WTC11 (cell line): ENCODE results near the gene ADAMTS10. TPM values are rescaled to one million over a fixed set of nuclear protein-coding genes. Genes with fewer than 3 reads are reported as not detected.
A peak's percentile ranks its signal among the peaks of the same experiment; 100 is the strongest.

Source experiments
- ATAC-seq: fragments of 200-7000 bp; cut with Tn5 transposase; 2 replicates; pipeline ENCODE4 v1.10.0; 2021; ENCODE audit warnings: mild to moderate bottlenecking, moderate library complexity
- CTCF ChIA-PET: fragments of 300-600 bp; sonication (Branson Sonifier 250); formaldehyde crosslinking; loops from one replicate; lab custom pipeline; 2021; ENCODE audit warnings: antibody characterized with exemption; lab: Charles Lee
- POLR2A ChIA-PET: fragments of 350-600 bp; sonication (Branson Sonifier 250); formaldehyde crosslinking; loops from one replicate; lab custom pipeline; 2021; ENCODE audit warnings: antibody characterized with exemption; lab: Charles Lee
- DNase-seq: peaks from one replicate; pipeline ENCODE4 v3.0.0; 2021; ENCODE audit warnings: low spot score
- H3K27ac Mint-ChIP-seq: 2 replicates; pipeline ENCODE4 v1.8.0; 2021; ENCODE audit warnings: mixed read lengths
- H3K27me3 Mint-ChIP-seq: 2 replicates; pipeline ENCODE4 v1.8.0; 2021; ENCODE audit warnings: low read depth, mild to moderate bottlenecking, moderate library complexity, mixed read lengths
- H3K36me3 Mint-ChIP-seq: 2 replicates; pipeline ENCODE4 v1.8.0; 2021; ENCODE audit warnings: mixed read lengths
- H3K4me1 Mint-ChIP-seq: 2 replicates; pipeline ENCODE4 v1.8.0; 2022; ENCODE audit warnings: mixed read lengths
- H3K4me3 Mint-ChIP-seq: 2 replicates; pipeline ENCODE4 v1.8.0; 2021; ENCODE audit warnings: mild to moderate bottlenecking, moderate library complexity, mixed read lengths
- H3K9me3 Mint-ChIP-seq: 2 replicates; pipeline ENCODE4 v1.8.0; 2021; ENCODE audit warnings: mixed read lengths
- AR ChIP-seq: fragments of 250-450 bp; sonication (Bioruptor Pico); IDR thresholded peaks from 2 replicates; pipeline ENCODE4 v1.9.0; 2021; ENCODE audit warnings: mild to moderate bottlenecking
- ARID4B ChIP-seq: sonication (generic); formaldehyde crosslinking; IDR thresholded peaks from 2 replicates; pipeline ENCODE4 v1.8.0; 2023; ENCODE audit warnings: missing genetic modification reagents, mild to moderate bottlenecking, borderline replicate concordance
- ATF6 ChIP-seq: sonication (generic); formaldehyde crosslinking; IDR thresholded peaks from 2 replicates; pipeline ENCODE4 v1.8.1; 2023; ENCODE audit warnings: mild to moderate bottlenecking, missing genetic modification reagents
- CDX4 ChIP-seq: fragments of 250-450 bp; sonication (Bioruptor Pico); IDR thresholded peaks from 2 replicates; pipeline ENCODE4 v1.9.0; 2021; ENCODE audit warnings: moderate library complexity, mild to moderate bottlenecking, inconsistent platforms, borderline replicate concordance
- CTCF ChIP-seq: fragments of 200-600 bp; IDR thresholded peaks from 2 replicates; pipeline ENCODE4 v1.8.0; 2022; ENCODE audit warnings: antibody characterized with exemption
- E2F5 ChIP-seq: sonication (generic); formaldehyde crosslinking; IDR thresholded peaks from 2 replicates; pipeline ENCODE4 v1.8.1; 2022; ENCODE audit warnings: mild to moderate bottlenecking, moderate library complexity, missing genetic modification reagents
- ERG ChIP-seq: fragments of 250-450 bp; sonication (Bioruptor Pico); IDR thresholded peaks from 2 replicates; pipeline ENCODE4 v1.8.0; 2021; ENCODE audit warnings: mild to moderate bottlenecking
- ETV6 ChIP-seq: sonication (generic); formaldehyde crosslinking; IDR thresholded peaks from 2 replicates; pipeline ENCODE4 v1.8.1; 2022; ENCODE audit warnings: mild to moderate bottlenecking, missing genetic modification reagents
- FOXK1 ChIP-seq: sonication (generic); formaldehyde crosslinking; IDR thresholded peaks from 2 replicates; pipeline ENCODE4 v1.8.0; 2022; ENCODE audit warnings: mild to moderate bottlenecking, moderate library complexity, missing genetic modification reagents
- FOXP4 ChIP-seq: sonication (generic); formaldehyde crosslinking; IDR thresholded peaks from 2 replicates; pipeline ENCODE4 v1.8.0; 2022; ENCODE audit warnings: mild to moderate bottlenecking, missing genetic modification reagents
- IRF2 ChIP-seq: sonication (generic); formaldehyde crosslinking; IDR thresholded peaks from 2 replicates; pipeline ENCODE4 v1.8.0; 2022; ENCODE audit warnings: low read depth, missing genetic modification reagents, borderline replicate concordance
- MAX ChIP-seq: sonication (generic); formaldehyde crosslinking; IDR thresholded peaks from 2 replicates; pipeline ENCODE4 v1.8.0; 2022; ENCODE audit warnings: mild to moderate bottlenecking, missing genetic modification reagents
- PREB ChIP-seq: sonication (generic); formaldehyde crosslinking; IDR thresholded peaks from 2 replicates; pipeline ENCODE4 v1.8.1; 2022; ENCODE audit warnings: mild to moderate bottlenecking, missing genetic modification reagents, moderate library complexity, borderline replicate concordance
- RORB ChIP-seq: fragments of 250-450 bp; sonication (Bioruptor Pico); IDR thresholded peaks from 2 replicates; pipeline ENCODE4 v1.9.0; 2021; ENCODE audit warnings: mild to moderate bottlenecking
- ZBTB21 ChIP-seq: sonication (generic); formaldehyde crosslinking; IDR thresholded peaks from 2 replicates; pipeline ENCODE4 v1.8.1; 2023; ENCODE audit warnings: mild to moderate bottlenecking, missing genetic modification reagents, borderline replicate concordance
- ZNF263 ChIP-seq: sonication (generic); formaldehyde crosslinking; IDR thresholded peaks from 2 replicates; pipeline ENCODE4 v1.8.1; 2022; ENCODE audit warnings: low read depth, mild to moderate bottlenecking, moderate library complexity, missing genetic modification reagents
- ZNF671 ChIP-seq: fragments of 250-450 bp; sonication (Bioruptor Pico); IDR thresholded peaks from 2 replicates; pipeline ENCODE4 v1.8.0; 2021; ENCODE audit warnings: mild to moderate bottlenecking
- total RNA-seq: library from RNA; stranded (reverse); gene quantifications from 3 replicates; pipeline ENCODE4 v1.2.3, GENCODE V29; 2021

The ADAMTS10 gene
- total RNA-seq, 1 experiment from 2014 or later = 16.0 TPM

- ATAC-seq (peak; percentile 87), DNase-seq (peak; percentile 99)
- Mint-ChIP-seq H3K4me1 (peaks cover 4% of the 10 kb centered on the region; the same call in 1 of the 2 replicates), H3K36me3 (no peaks in the 10 kb centered on the region), H3K9me3 (no peaks in the 10 kb centered on the region), H3K4me3 (no peak overlapping the region), H3K27me3 (peaks cover 29% of the 10 kb centered on the region), H3K27ac (no peak overlapping the region)
- POLR2A ChIA-PET = no interaction called here
- CTCF ChIA-PET = interaction anchor here (0.6 to 2.9 kb wide), 36 partner anchors 8 to 398 kb away, joined by 3 to 17 read pairs (median 4); partner anchors contain the start of genes KANK3, MARCHF2, MYO1F and ZNF414
- no peak for TF ChIP-seq FOXK1 (CRISPR knock-in tag)
- no peak for TF ChIP-seq ZBTB21
- TF ChIP-seq AR (CRISPR knock-in tag) = no peak
- TF ChIP-seq IRF2 (CRISPR knock-in tag) = no peak
- TF ChIP-seq ZNF263 (CRISPR knock-in tag) = peak; percentile 100
- TF ChIP-seq ATF6 = no peak
- no peak for TF ChIP-seq CDX4 (CRISPR knock-in tag)
- TF ChIP-seq RORB = no peak
- TF ChIP-seq CTCF = peak; percentile 93
- no peak for TF ChIP-seq E2F5 (CRISPR knock-in tag)
- TF ChIP-seq ZNF671 = no peak
- no peak for TF ChIP-seq ERG (CRISPR knock-in tag)
- no peak for TF ChIP-seq PREB (CRISPR knock-in tag)
- no peak for TF ChIP-seq ARID4B (CRISPR knock-in tag)
- TF ChIP-seq MAX = no peak
- TF ChIP-seq FOXP4 (CRISPR knock-in tag) = no peak
- 0 out of 2 replicates have a peak, but pooled peaks have one; percentile 43 for TF ChIP-seq ETV6
Measured at GRCh38 chr19:8585894-8586750, 24.4 kb downstream of the ADAMTS10 start.
